ENCODE data around the gene KLHL15.

Gene KLHL15

GRCh38 chrX:23953908-23954269 is 73.1 kb downstream of the KLHL15 start:
- no peak overlapping the region for H3K4me3 ChIP-seq (ENCODE audit: control insufficient read depth, low read depth, low read length)
- TF ChIP-seq CTCF (conservative IDR thresholded peaks at IDR 0.05; ENCODE audit: control insufficient read depth, insufficient read depth, low read depth, low read length) = no peak
- no peak for DNase-seq (ENCODE audit: low read depth)

GRCh38 chrX:23952984-23953907 is 73.7 kb downstream of the KLHL15 start:
- no peak overlapping the region for H3K4me3 ChIP-seq (ENCODE audit: control insufficient read depth, low read depth, low read length)
- TF ChIP-seq CTCF (conservative IDR thresholded peaks at IDR 0.05; ENCODE audit: control insufficient read depth, insufficient read depth, low read depth, low read length) = no peak
- no peak for DNase-seq (ENCODE audit: low read depth)

- DNase-seq (ENCODE audit: low read depth) = no peak
- no peak overlapping the region for H3K4me3 ChIP-seq (ENCODE audit: control insufficient read depth, low read depth, low read length)
- no peak for TF ChIP-seq CTCF (conservative IDR thresholded peaks at IDR 0.05; ENCODE audit: control insufficient read depth, insufficient read depth, low read depth, low read length)
Measured at GRCh38 chrX:23952391-23952790, 74.6 kb downstream of the KLHL15 start.

GRCh38 chrX:23945206-23945605 is 81.8 kb downstream of the KLHL15 start:
- DNase-seq (ENCODE audit: low read depth) = no peak
- TF ChIP-seq CTCF (conservative IDR thresholded peaks at IDR 0.05; ENCODE audit: control insufficient read depth, insufficient read depth, low read depth, low read length) = no peak

GRCh38 chrX:23944234-23944633 is 82.8 kb downstream of the KLHL15 start:
- DNase-seq (ENCODE audit: low read depth) = no peak
- no peak overlapping the region for H3K4me3 ChIP-seq (ENCODE audit: control insufficient read depth, low read depth, low read length)
- no peak for TF ChIP-seq CTCF (conservative IDR thresholded peaks at IDR 0.05; ENCODE audit: control insufficient read depth, insufficient read depth, low read depth, low read length)

More at GRCh38 chrX:23945206-23945605, 81.8 kb downstream of the KLHL15 start:
- H3K4me3 ChIP-seq (ENCODE audit: control insufficient read depth, low read depth, low read length) = no peak overlapping the region

- DNase-seq (ENCODE audit: low read depth) = no peak
- no peak overlapping the region for H3K4me3 ChIP-seq (ENCODE audit: control insufficient read depth, low read depth, low read length)
- TF ChIP-seq CTCF (conservative IDR thresholded peaks at IDR 0.05; ENCODE audit: control insufficient read depth, insufficient read depth, low read depth, low read length) = no peak
Measured at GRCh38 chrX:23939203-23939602, 87.8 kb downstream of the KLHL15 start.

Measured in fibroblast of mammary gland (primary cell).